Parathyroid adenoma (tissue), 2 donors: ENCODE measurements around the gene LGALS7.
"Not testable (repeated sequence)": the region's sequence is repeated elsewhere in the genome, so short reads cannot be mapped to it uniquely, and the experiment has no call there.

Source experiments
- H2AFZ ChIP-seq: fragments of 300-600 bp; sonication (generic); one replicate; pipeline ENCODE4 v1.7.0; 2017; ENCODE audit warnings: antibody characterized with exemption, mild to moderate bottlenecking
- H3K27ac ChIP-seq: fragments of 300-600 bp; sonication (generic); one replicate; pipeline ENCODE4 v1.7.0; 2017
- H3K27me3 ChIP-seq: fragments of 300-600 bp; sonication (generic); one replicate; pipeline ENCODE4 v1.7.0; 2017; ENCODE audit warnings: low read length; ENCODE audit not compliant: control insufficient read depth, insufficient read depth
- H3K36me3 ChIP-seq: fragments of 300-600 bp; sonication (generic); one replicate; pipeline ENCODE4 v1.7.0; 2017; ENCODE audit warnings: low read length; ENCODE audit not compliant: control insufficient read depth, insufficient read depth
- H3K4me1 ChIP-seq: fragments of 300-600 bp; sonication (generic); one replicate; pipeline ENCODE4 v1.7.0; 2017; ENCODE audit warnings: control low read depth
- H3K4me2 ChIP-seq: fragments of 300-600 bp; sonication (generic); one replicate; pipeline ENCODE4 v1.7.0; 2017; ENCODE audit warnings: low read length
- H3K4me3 ChIP-seq: fragments of 300-600 bp; sonication (generic); one replicate; pipeline ENCODE4 v1.7.0; 2017; ENCODE audit warnings: low read depth, low read length
- H3K79me2 ChIP-seq: fragments of 300-600 bp; sonication (generic); one replicate; pipeline ENCODE4 v1.7.0; 2017; ENCODE audit warnings: control low read depth
- H3K9ac ChIP-seq: fragments of 300-600 bp; sonication (generic); one replicate; pipeline ENCODE4 v1.7.0; 2017; ENCODE audit warnings: mild to moderate bottlenecking
- H3K9me3 ChIP-seq: fragments of 300-600 bp; sonication (generic); one replicate; pipeline ENCODE4 v1.7.0; 2017; ENCODE audit warnings: low read length; ENCODE audit not compliant: control insufficient read depth
- TF ChIP-seq, protein P1 (sequence below): fragments of 300-600 bp; sonication (generic); IDR thresholded peaks from one replicate; pipeline ENCODE4 v1.7.0; 2017; ENCODE audit warnings: antibody characterized with exemption, mild to moderate bottlenecking
- donor health status: primary hyperparathyroidism.

The LGALS7 gene

DNA sequence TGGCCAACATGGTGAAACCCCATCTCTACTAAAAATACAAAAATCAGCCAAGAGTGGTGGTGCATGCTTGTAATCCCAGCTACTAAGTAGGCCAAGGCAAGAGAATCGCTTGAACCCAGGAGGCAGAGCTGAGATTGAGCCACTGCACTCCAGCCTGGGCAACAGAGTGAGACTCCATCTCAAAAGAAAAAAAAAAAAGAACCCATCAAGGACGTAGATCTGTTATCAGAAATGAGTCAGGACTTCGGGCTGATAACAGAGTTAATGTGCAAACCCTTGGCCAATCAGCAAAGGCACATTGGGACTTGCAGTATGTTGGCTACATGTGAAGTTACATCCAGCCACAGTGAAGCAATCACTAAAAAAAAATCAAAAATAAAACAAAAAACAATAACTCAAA lies 10.9 kb upstream of the LGALS7 start:
- no peaks in the 10 kb centered on the region for H3K36me3 ChIP-seq
- no peaks in the 10 kb centered on the region for H3K79me2 ChIP-seq
- H3K4me1 ChIP-seq = no peaks in the 10 kb centered on the region
- H3K27me3 ChIP-seq = no peaks in the 10 kb centered on the region
- no peak overlapping the region for H3K27ac ChIP-seq
- TF ChIP-seq, protein P1, sequence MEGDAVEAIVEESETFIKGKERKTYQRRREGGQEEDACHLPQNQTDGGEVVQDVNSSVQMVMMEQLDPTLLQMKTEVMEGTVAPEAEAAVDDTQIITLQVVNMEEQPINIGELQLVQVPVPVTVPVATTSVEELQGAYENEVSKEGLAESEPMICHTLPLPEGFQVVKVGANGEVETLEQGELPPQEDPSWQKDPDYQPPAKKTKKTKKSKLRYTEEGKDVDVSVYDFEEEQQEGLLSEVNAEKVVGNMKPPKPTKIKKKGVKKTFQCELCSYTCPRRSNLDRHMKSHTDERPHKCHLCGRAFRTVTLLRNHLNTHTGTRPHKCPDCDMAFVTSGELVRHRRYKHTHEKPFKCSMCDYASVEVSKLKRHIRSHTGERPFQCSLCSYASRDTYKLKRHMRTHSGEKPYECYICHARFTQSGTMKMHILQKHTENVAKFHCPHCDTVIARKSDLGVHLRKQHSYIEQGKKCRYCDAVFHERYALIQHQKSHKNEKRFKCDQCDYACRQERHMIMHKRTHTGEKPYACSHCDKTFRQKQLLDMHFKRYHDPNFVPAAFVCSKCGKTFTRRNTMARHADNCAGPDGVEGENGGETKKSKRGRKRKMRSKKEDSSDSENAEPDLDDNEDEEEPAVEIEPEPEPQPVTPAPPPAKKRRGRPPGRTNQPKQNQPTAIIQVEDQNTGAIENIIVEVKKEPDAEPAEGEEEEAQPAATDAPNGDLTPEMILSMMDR = no peak
- H3K4me3 ChIP-seq = no peak overlapping the region
- H3K9ac ChIP-seq = no peak overlapping the region
- H3K9me3 ChIP-seq = no peaks in the 10 kb centered on the region
- no peak overlapping the region for H3K4me2 ChIP-seq
- no peak overlapping the region for H2AFZ ChIP-seq

DNA sequence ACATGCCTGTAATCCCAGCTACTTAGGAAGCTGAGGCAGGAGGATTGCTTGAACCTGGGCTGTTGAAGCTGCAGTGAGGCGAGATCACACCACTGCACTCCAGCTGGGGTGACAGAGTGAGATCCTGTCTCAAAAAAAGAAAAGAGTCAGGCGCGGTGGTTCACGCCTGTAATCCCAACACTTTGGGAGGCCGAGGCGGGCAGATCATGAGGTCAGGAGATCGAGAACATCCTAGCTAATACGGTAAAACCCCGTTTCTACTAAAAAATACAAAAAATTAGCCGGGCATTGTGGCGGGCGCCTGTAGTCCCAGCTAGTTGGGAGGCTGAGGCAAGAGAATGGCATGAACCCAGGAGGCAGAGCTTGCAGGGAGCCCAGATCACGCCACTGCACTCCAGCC lies 8.9 kb upstream of the LGALS7 start:
- H3K9me3 ChIP-seq, H3K27me3 ChIP-seq, H3K79me2 ChIP-seq, H3K4me1 ChIP-seq, H3K9ac ChIP-seq, H3K4me3 ChIP-seq, H3K4me2 ChIP-seq, H3K36me3 ChIP-seq, H3K27ac ChIP-seq, H2AFZ ChIP-seq: not testable (repeated sequence)

DNA sequence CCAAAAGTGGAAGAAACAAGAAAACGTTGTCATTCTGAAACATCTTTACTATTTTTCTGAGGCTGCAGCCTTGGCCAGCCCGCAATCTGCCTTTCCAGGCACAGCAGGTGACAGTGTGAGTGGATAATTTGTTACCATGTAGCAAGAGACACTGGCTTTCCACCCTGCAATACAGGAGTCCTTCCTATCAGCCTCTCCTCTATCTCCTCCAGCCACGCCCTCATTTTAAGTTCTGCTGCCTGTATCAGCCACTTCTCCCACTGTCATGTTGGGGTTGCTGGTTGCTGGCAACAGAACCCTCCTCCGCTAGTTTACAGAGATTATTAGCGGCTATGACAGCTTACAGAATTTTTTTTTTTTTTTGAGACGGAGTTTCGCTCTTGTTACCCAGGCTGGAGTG lies 7.7 kb upstream of the LGALS7 start:
- no peaks in the 10 kb centered on the region for H3K9me3 ChIP-seq
- no peaks in the 10 kb centered on the region for H3K79me2 ChIP-seq
- H3K36me3 ChIP-seq = no peaks in the 10 kb centered on the region
- no peak overlapping the region for H3K4me3 ChIP-seq
- H2AFZ ChIP-seq = no peak overlapping the region
- TF ChIP-seq, protein P1 = no peak
- H3K4me1 ChIP-seq = no peaks in the 10 kb centered on the region
- no peaks in the 10 kb centered on the region for H3K27me3 ChIP-seq
- H3K27ac ChIP-seq = no peak overlapping the region
- no peak overlapping the region for H3K9ac ChIP-seq
- H3K4me2 ChIP-seq = no peak overlapping the region

DNA sequence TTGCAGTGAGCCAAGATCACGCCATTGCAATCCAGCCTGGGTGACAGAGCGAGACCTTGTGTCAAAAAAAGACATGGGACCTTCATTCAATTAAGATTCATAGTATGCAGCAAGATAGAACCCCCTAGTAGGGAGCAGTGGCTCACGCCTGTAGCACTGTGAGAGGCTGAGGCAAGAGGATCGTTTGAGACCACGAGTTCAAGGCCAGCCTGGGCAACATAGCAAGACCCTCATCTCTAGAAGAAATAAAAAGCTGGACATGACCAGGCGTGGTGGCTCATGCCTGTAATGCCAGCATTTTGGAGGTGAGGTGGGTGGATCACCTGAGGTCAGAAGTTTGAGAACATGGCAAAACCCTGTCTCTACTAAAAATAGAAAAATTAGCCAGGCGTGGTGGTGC lies 7.1 kb upstream of the LGALS7 start:
- Histone ChIP-seq H3K79me2 (no peaks in the 10 kb centered on the region), H2AFZ (no peak overlapping the region), H3K4me3 (no peak overlapping the region), H3K36me3 (no peaks in the 10 kb centered on the region), H3K27me3 (no peaks in the 10 kb centered on the region), H3K27ac (no peak overlapping the region), H3K4me2 (no peak overlapping the region), H3K4me1 (no peaks in the 10 kb centered on the region), H3K9ac (no peak overlapping the region), H3K9me3 (no peaks in the 10 kb centered on the region)
- TF ChIP-seq, protein P1 = no peak

DNA sequence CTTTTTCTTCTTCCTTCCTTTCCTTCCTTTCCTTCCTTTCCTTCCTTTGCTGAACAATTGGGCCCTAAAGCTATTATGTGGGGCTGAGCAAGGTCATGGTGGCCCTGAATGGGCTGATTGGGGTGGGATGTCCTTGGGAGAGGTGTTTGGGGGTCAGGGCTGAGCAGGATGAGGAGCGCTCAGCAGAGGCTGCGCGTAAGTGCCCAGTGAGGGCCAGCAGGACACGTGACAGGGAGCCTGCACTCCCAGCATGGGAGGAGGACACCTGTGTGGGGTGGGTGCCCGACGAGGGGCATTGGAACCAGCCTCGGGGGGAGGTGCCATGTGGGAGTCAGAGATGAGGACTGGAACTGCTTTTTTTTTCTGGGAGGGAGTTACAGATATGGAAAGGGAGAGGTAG lies 5.4 kb upstream of the LGALS7 start:
- no peaks in the 10 kb centered on the region for H3K4me1 ChIP-seq
- no peak overlapping the region for H3K4me2 ChIP-seq
- no peaks in the 10 kb centered on the region for H3K36me3 ChIP-seq
- H3K4me3 ChIP-seq = no peak overlapping the region
- H2AFZ ChIP-seq = no peak overlapping the region
- no peak overlapping the region for H3K9ac ChIP-seq
- H3K9me3 ChIP-seq = no peaks in the 10 kb centered on the region
- H3K27ac ChIP-seq = no peak overlapping the region
- no peaks in the 10 kb centered on the region for H3K79me2 ChIP-seq
- TF ChIP-seq, protein P1 = no peak
- no peaks in the 10 kb centered on the region for H3K27me3 ChIP-seq
